HepG2 (cell line): ENCODE measurements around the gene MEX3A. TPM values are rescaled to one million over a fixed set of nuclear protein-coding genes. Genes with fewer than 3 reads are reported as not detected.

Experiments used
- ATM ChIP-seq: fragments of 450-650 bp; IDR thresholded peaks from 2 replicates; pipeline ENCODE4 v1.7.1; 2017; ENCODE audit warnings: mild to moderate bottlenecking, borderline replicate concordance
- ATRX ChIP-seq: sonication (generic); formaldehyde crosslinking; IDR thresholded peaks from 2 replicates; pipeline ENCODE4 v1.4.0; 2020; ENCODE audit warnings: missing genetic modification reagents, borderline replicate concordance
- DR1 ChIP-seq: sonication (generic); formaldehyde crosslinking; IDR thresholded peaks from 2 replicates; pipeline ENCODE4 v1.8.0; 2021; ENCODE audit warnings: mild to moderate bottlenecking, missing genetic modification reagents, inconsistent platforms
- HNRNPUL1 ChIP-seq: fragments of 200-400 bp; formaldehyde crosslinking; IDR thresholded peaks from 2 replicates; pipeline ENCODE4 v1.6.1; 2017; ENCODE audit warnings: low read depth, mild to moderate bottlenecking, low read length, moderate library complexity
- IKZF4 ChIP-seq: sonication (generic); formaldehyde crosslinking; IDR thresholded peaks from 2 replicates; pipeline ENCODE4 v1.5.1; 2020; ENCODE audit warnings: borderline replicate concordance, mild to moderate bottlenecking, low read depth, missing genetic modification reagents; ENCODE audit errors: not compliant biosample characterization
- MAFF ChIP-seq: IDR thresholded peaks from 2 replicates; pipeline ENCODE4 v1.6.1; 2011; ENCODE audit warnings: low read depth, low read length, improper control_type of control experiment
- MTA1 ChIP-seq: sonication (generic); formaldehyde crosslinking; IDR thresholded peaks from 2 replicates; pipeline ENCODE4 v1.4.0; 2020; ENCODE audit warnings: missing genetic modification reagents, mild to moderate bottlenecking, borderline replicate concordance
- NFIC ChIP-seq: IDR thresholded peaks from 2 replicates; pipeline ENCODE4 v1.6.1; 2012; ENCODE audit warnings: mild to moderate bottlenecking, low read length, inconsistent platforms
- SATB2 ChIP-seq: sonication (generic); formaldehyde crosslinking; IDR thresholded peaks from 2 replicates; pipeline ENCODE4 v1.5.0; 2020; ENCODE audit warnings: missing genetic modification reagents
- SP1 ChIP-seq, 2 experiments: fragments of 450-650 bp in 1 of 2; sonication (generic) in 1 of 2; formaldehyde crosslinking in 1 of 2; IDR thresholded peaks; 2 replicates each; pipeline versions ENCODE4 v1.4.0 to v1.6.1; 2016 to 2020; ENCODE audit warnings: missing genetic modification reagents in 1 of 2
- SRY ChIP-seq: sonication (generic); formaldehyde crosslinking; IDR thresholded peaks from 2 replicates; pipeline ENCODE4 v1.8.0; 2022; ENCODE audit warnings: mild to moderate bottlenecking, missing genetic modification reagents
- ZNF260 ChIP-seq: sonication (generic); formaldehyde crosslinking; IDR thresholded peaks from 2 replicates; pipeline ENCODE4 v1.4.0; 2020; ENCODE audit warnings: missing genetic modification reagents, low read depth, mild to moderate bottlenecking, borderline replicate concordance
- ZNF317 ChIP-seq: sonication (generic); formaldehyde crosslinking; IDR thresholded peaks from 2 replicates; pipeline ENCODE4 v1.5.0; 2020; ENCODE audit warnings: mild to moderate bottlenecking, missing genetic modification reagents
- ZNF337 ChIP-seq: sonication (generic); formaldehyde crosslinking; IDR thresholded peaks from 2 replicates; pipeline ENCODE4 v1.5.1; 2020; ENCODE audit warnings: missing genetic modification reagents, low read depth, mild to moderate bottlenecking, borderline replicate concordance
- polyA plus RNA-seq, 8 experiments: library from polyadenylated mRNA; depleted of rRNA in 3 of 8; stranded (reverse) in 7 of 8; unstranded in 1 of 8; fragments of >200 nt; fragmentation: Illumina TruSeq in 4 of 8; extraction: Trizol in 4 of 8; gene quantifications; 2 replicates each; pipeline versions ENCODE4 v1.2.1 to v1.2.3, GENCODE V29; 2011 to 2016; ENCODE audit warnings: low read depth in 4 of 8, missing spikeins in 1 of 8, mixed read lengths in 1 of 8; ENCODE audit not compliant: insufficient read depth in 1 of 8
- total RNA-seq, 5 experiments: library from RNA; depleted of rRNA; stranded (reverse); fragments of >200 nt; fragmentation: Illumina TruSeq; extraction: Trizol; gene quantifications; 2 replicates each; pipeline ENCODE4 v1.2.3, GENCODE V29; 2016; ENCODE audit warnings: low read depth in 1 of 5
- TF ChIP-seq, protein P1 (sequence below): sonication (generic); formaldehyde crosslinking; IDR thresholded peaks from 2 replicates; pipeline ENCODE4 v1.4.0; 2020; ENCODE audit warnings: mild to moderate bottlenecking, missing genetic modification reagents
- TF ChIP-seq, protein P2 (sequence below): sonication (generic); formaldehyde crosslinking; conservative IDR thresholded peaks from 2 replicates; pipeline ENCODE4 v1.4.0; 2020; ENCODE audit warnings: missing genetic modification reagents
- TF ChIP-seq, protein P3 (sequence below): sonication (generic); formaldehyde crosslinking; IDR thresholded peaks from 2 replicates; pipeline ENCODE4 v1.5.1; 2020; ENCODE audit warnings: mild to moderate bottlenecking, missing genetic modification reagents, borderline replicate concordance
- TF ChIP-seq, protein P4 (sequence below): sonication (generic); formaldehyde crosslinking; IDR thresholded peaks from 2 replicates; pipeline ENCODE4 v1.4.0; 2020; ENCODE audit warnings: missing genetic modification reagents
- TF ChIP-seq, protein P5 (sequence below): sonication (generic); formaldehyde crosslinking; IDR thresholded peaks from 2 replicates; pipeline ENCODE4 v1.8.0; 2022; ENCODE audit warnings: mild to moderate bottlenecking, missing genetic modification reagents, moderate library complexity

The MEX3A gene
- total and polyA plus RNA-seq, 2 of the 13 experiments (the other 11 are each of a cell fraction or from before 2014, with no cell fraction given): 7.6 to 9.1 TPM

DNA sequence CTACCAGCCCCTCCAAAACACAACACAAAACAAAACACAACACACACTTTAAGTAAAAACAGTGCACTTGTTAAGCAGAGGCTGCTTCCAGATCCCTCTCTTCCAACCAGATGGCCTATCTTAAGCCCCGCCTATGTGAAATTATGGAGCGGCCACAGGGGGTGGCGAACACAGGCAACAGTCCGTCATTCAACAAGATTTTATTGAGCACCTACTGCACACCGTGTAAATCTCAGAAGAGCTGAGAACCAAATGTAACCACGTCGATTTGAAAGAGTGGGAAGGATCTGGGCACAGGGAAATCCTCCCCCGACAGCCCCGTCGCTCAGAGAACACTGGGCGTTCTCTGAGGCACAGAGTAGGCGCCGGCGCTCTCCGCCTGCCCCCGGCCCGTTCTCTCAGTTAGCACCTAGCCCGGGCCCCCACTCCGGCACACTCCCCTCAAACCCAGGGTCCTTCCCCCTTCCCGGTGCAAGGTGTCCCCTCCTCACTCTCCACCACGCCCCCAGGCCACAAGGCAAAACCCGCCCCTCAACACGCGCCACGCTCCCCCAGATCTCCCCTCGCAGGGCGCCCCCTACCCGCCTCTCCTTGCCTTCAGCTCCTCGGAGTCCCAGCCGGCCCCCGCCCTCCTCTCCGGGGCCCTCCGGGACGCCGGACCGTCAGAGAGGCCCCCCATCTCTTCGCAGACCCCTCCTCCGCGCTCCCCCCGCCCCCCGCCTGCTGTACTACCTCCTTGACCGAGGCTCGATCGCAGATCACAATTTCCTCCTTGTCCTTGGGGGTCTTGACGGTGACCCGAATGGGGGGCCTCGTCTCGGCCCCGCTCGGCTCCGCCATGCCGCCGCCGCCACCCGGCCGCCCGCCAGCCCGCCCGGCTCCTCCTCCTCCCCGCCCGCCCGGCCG is 29.1 kb downstream of the MEX3A start (continued):
- TF ChIP-seq ZNF260 (CRISPR knock-in tag) (no peak), SATB2 (CRISPR knock-in tag) (no peak), ATM (no peak), ZNF317 (CRISPR knock-in tag) (no peak), SP1 (IDR thresholded peaks at IDR 0.05) (no peak), SP1 (CRISPR knock-in tag; IDR thresholded peaks at IDR 0.05) (peak; percentile 26), MAFF (no peak), NFIC (no peak), ZNF337 (CRISPR knock-in tag) (no peak), MTA1 (CRISPR knock-in tag) (no peak), HNRNPUL1 (no peak), IKZF4 (CRISPR knock-in tag) (no peak), SRY (CRISPR knock-in tag) (no peak), DR1 (CRISPR knock-in tag) (no peak; the same call in 1 of the 2 replicates), ATRX (CRISPR knock-in tag) (no peak)
- TF ChIP-seq, protein P1, sequence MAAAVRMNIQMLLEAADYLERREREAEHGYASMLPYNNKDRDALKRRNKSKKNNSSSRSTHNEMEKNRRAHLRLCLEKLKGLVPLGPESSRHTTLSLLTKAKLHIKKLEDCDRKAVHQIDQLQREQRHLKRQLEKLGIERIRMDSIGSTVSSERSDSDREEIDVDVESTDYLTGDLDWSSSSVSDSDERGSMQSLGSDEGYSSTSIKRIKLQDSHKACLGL (CRISPR knock-in tag): peak; percentile 57; the same call in 1 of the 2 replicates
- TF ChIP-seq, protein P2, sequence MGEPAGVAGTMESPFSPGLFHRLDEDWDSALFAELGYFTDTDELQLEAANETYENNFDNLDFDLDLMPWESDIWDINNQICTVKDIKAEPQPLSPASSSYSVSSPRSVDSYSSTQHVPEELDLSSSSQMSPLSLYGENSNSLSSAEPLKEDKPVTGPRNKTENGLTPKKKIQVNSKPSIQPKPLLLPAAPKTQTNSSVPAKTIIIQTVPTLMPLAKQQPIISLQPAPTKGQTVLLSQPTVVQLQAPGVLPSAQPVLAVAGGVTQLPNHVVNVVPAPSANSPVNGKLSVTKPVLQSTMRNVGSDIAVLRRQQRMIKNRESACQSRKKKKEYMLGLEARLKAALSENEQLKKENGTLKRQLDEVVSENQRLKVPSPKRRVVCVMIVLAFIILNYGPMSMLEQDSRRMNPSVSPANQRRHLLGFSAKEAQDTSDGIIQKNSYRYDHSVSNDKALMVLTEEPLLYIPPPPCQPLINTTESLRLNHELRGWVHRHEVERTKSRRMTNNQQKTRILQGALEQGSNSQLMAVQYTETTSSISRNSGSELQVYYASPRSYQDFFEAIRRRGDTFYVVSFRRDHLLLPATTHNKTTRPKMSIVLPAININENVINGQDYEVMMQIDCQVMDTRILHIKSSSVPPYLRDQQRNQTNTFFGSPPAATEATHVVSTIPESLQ (CRISPR knock-in tag): no peak
- TF ChIP-seq, protein P3, sequence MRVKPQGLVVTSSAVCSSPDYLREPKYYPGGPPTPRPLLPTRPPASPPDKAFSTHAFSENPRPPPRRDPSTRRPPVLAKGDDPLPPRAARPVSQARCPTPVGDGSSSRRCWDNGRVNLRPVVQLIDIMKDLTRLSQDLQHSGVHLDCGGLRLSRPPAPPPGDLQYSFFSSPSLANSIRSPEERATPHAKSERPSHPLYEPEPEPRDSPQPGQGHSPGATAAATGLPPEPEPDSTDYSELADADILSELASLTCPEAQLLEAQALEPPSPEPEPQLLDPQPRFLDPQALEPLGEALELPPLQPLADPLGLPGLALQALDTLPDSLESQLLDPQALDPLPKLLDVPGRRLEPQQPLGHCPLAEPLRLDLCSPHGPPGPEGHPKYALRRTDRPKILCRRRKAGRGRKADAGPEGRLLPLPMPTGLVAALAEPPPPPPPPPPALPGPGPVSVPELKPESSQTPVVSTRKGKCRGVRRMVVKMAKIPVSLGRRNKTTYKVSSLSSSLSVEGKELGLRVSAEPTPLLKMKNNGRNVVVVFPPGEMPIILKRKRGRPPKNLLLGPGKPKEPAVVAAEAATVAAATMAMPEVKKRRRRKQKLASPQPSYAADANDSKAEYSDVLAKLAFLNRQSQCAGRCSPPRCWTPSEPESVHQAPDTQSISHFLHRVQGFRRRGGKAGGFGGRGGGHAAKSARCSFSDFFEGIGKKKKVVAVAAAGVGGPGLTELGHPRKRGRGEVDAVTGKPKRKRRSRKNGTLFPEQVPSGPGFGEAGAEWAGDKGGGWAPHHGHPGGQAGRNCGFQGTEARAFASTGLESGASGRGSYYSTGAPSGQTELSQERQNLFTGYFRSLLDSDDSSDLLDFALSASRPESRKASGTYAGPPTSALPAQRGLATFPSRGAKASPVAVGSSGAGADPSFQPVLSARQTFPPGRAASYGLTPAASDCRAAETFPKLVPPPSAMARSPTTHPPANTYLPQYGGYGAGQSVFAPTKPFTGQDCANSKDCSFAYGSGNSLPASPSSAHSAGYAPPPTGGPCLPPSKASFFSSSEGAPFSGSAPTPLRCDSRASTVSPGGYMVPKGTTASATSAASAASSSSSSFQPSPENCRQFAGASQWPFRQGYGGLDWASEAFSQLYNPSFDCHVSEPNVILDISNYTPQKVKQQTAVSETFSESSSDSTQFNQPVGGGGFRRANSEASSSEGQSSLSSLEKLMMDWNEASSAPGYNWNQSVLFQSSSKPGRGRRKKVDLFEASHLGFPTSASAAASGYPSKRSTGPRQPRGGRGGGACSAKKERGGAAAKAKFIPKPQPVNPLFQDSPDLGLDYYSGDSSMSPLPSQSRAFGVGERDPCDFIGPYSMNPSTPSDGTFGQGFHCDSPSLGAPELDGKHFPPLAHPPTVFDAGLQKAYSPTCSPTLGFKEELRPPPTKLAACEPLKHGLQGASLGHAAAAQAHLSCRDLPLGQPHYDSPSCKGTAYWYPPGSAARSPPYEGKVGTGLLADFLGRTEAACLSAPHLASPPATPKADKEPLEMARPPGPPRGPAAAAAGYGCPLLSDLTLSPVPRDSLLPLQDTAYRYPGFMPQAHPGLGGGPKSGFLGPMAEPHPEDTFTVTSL (CRISPR knock-in tag): no peak
- TF ChIP-seq, protein P4, sequence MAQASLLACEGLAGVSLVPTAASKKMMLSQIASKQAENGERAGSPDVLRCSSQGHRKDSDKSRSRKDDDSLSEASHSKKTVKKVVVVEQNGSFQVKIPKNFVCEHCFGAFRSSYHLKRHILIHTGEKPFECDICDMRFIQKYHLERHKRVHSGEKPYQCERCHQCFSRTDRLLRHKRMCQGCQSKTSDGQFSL (CRISPR knock-in tag): no peak
- TF ChIP-seq, protein P5, sequence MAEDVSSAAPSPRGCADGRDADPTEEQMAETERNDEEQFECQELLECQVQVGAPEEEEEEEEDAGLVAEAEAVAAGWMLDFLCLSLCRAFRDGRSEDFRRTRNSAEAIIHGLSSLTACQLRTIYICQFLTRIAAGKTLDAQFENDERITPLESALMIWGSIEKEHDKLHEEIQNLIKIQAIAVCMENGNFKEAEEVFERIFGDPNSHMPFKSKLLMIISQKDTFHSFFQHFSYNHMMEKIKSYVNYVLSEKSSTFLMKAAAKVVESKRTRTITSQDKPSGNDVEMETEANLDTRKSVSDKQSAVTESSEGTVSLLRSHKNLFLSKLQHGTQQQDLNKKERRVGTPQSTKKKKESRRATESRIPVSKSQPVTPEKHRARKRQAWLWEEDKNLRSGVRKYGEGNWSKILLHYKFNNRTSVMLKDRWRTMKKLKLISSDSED: no peak
